ENCODE results near the gene KIAA0040.

GRCh38 chr1:175221557-175222175, 29.1 kb upstream of the KIAA0040 start:
- TF ChIP-seq, protein P1, sequence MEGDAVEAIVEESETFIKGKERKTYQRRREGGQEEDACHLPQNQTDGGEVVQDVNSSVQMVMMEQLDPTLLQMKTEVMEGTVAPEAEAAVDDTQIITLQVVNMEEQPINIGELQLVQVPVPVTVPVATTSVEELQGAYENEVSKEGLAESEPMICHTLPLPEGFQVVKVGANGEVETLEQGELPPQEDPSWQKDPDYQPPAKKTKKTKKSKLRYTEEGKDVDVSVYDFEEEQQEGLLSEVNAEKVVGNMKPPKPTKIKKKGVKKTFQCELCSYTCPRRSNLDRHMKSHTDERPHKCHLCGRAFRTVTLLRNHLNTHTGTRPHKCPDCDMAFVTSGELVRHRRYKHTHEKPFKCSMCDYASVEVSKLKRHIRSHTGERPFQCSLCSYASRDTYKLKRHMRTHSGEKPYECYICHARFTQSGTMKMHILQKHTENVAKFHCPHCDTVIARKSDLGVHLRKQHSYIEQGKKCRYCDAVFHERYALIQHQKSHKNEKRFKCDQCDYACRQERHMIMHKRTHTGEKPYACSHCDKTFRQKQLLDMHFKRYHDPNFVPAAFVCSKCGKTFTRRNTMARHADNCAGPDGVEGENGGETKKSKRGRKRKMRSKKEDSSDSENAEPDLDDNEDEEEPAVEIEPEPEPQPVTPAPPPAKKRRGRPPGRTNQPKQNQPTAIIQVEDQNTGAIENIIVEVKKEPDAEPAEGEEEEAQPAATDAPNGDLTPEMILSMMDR (tag by site-specific recombination; IDR thresholded peaks at IDR 0.05) = peak; percentile 17; the same call in 1 of the 2 replicates
- TF ChIP-seq ZBTB44 (tag by site-specific recombination; IDR thresholded peaks at IDR 0.05) (no peak), PRDM6 (tag by site-specific recombination; IDR thresholded peaks at IDR 0.05) (no peak), ZNF548 (tag by site-specific recombination; IDR thresholded peaks at IDR 0.05) (no peak), KLF16 (tag by site-specific recombination; IDR thresholded peaks at IDR 0.05) (no peak), ZNF449 (tag by site-specific recombination; IDR thresholded peaks at IDR 0.05) (no peak), ZNF521 (tag by site-specific recombination; IDR thresholded peaks at IDR 0.05) (no peak), ZNF274 (IDR thresholded peaks at IDR 0.05; ENCODE audit: low read length) (no peak), ZNF274 (tag by site-specific recombination; IDR thresholded peaks at IDR 0.05; ENCODE audit: borderline replicate concordance) (no peak), ZNF394 (tag by site-specific recombination; IDR thresholded peaks at IDR 0.05; ENCODE audit: borderline replicate concordance) (no peak)
- TF ChIP-seq, protein P2, sequence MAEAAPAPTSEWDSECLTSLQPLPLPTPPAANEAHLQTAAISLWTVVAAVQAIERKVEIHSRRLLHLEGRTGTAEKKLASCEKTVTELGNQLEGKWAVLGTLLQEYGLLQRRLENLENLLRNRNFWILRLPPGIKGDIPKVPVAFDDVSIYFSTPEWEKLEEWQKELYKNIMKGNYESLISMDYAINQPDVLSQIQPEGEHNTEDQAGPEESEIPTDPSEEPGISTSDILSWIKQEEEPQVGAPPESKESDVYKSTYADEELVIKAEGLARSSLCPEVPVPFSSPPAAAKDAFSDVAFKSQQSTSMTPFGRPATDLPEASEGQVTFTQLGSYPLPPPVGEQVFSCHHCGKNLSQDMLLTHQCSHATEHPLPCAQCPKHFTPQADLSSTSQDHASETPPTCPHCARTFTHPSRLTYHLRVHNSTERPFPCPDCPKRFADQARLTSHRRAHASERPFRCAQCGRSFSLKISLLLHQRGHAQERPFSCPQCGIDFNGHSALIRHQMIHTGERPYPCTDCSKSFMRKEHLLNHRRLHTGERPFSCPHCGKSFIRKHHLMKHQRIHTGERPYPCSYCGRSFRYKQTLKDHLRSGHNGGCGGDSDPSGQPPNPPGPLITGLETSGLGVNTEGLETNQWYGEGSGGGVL (tag by site-specific recombination; IDR thresholded peaks at IDR 0.05) = no peak
- TF ChIP-seq, protein P3, sequence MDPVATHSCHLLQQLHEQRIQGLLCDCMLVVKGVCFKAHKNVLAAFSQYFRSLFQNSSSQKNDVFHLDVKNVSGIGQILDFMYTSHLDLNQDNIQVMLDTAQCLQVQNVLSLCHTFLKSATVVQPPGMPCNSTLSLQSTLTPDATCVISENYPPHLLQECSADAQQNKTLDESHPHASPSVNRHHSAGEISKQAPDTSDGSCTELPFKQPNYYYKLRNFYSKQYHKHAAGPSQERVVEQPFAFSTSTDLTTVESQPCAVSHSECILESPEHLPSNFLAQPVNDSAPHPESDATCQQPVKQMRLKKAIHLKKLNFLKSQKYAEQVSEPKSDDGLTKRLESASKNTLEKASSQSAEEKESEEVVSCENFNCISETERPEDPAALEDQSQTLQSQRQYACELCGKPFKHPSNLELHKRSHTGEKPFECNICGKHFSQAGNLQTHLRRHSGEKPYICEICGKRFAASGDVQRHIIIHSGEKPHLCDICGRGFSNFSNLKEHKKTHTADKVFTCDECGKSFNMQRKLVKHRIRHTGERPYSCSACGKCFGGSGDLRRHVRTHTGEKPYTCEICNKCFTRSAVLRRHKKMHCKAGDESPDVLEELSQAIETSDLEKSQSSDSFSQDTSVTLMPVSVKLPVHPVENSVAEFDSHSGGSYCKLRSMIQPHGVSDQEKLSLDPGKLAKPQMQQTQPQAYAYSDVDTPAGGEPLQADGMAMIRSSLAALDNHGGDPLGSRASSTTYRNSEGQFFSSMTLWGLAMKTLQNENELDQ (tag by site-specific recombination; IDR thresholded peaks at IDR 0.05; ENCODE audit: low read depth) = no peak
- TF ChIP-seq, protein P4, sequence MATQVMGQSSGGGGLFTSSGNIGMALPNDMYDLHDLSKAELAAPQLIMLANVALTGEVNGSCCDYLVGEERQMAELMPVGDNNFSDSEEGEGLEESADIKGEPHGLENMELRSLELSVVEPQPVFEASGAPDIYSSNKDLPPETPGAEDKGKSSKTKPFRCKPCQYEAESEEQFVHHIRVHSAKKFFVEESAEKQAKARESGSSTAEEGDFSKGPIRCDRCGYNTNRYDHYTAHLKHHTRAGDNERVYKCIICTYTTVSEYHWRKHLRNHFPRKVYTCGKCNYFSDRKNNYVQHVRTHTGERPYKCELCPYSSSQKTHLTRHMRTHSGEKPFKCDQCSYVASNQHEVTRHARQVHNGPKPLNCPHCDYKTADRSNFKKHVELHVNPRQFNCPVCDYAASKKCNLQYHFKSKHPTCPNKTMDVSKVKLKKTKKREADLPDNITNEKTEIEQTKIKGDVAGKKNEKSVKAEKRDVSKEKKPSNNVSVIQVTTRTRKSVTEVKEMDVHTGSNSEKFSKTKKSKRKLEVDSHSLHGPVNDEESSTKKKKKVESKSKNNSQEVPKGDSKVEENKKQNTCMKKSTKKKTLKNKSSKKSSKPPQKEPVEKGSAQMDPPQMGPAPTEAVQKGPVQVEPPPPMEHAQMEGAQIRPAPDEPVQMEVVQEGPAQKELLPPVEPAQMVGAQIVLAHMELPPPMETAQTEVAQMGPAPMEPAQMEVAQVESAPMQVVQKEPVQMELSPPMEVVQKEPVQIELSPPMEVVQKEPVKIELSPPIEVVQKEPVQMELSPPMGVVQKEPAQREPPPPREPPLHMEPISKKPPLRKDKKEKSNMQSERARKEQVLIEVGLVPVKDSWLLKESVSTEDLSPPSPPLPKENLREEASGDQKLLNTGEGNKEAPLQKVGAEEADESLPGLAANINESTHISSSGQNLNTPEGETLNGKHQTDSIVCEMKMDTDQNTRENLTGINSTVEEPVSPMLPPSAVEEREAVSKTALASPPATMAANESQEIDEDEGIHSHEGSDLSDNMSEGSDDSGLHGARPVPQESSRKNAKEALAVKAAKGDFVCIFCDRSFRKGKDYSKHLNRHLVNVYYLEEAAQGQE (tag by site-specific recombination; IDR thresholded peaks at IDR 0.05) = no peak
- TF ChIP-seq, protein P5, sequence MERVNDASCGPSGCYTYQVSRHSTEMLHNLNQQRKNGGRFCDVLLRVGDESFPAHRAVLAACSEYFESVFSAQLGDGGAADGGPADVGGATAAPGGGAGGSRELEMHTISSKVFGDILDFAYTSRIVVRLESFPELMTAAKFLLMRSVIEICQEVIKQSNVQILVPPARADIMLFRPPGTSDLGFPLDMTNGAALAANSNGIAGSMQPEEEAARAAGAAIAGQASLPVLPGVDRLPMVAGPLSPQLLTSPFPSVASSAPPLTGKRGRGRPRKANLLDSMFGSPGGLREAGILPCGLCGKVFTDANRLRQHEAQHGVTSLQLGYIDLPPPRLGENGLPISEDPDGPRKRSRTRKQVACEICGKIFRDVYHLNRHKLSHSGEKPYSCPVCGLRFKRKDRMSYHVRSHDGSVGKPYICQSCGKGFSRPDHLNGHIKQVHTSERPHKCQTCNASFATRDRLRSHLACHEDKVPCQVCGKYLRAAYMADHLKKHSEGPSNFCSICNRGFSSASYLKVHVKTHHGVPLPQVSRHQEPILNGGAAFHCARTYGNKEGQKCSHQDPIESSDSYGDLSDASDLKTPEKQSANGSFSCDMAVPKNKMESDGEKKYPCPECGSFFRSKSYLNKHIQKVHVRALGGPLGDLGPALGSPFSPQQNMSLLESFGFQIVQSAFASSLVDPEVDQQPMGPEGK (tag by site-specific recombination; IDR thresholded peaks at IDR 0.05) = no peak
